Fibroblast of lung (primary cell): Measurements from ENCODE around the gene CYLD. TPM values are rescaled to one million over a fixed set of nuclear protein-coding genes. Genes with fewer than 3 reads are reported as not detected.

Source experiments
- DNase-seq, 2 donors: peaks; one replicate each; pipeline versions ENCODE4 v3.0.0 to v3.0.0-alpha.2; 2010; ENCODE audit warnings: low read depth in 2 of 2
- H2AFZ ChIP-seq: 2 replicates; pipeline ENCODE4 v1.5.1; 2012; ENCODE audit warnings: low read length, control low read depth, inconsistent platforms
- H3K27ac ChIP-seq: 2 replicates; pipeline ENCODE4 v1.5.1; 2011; ENCODE audit warnings: low read length, control low read depth; ENCODE audit not compliant: insufficient read depth
- H3K27me3 ChIP-seq: 2 replicates; pipeline ENCODE4 v1.5.1; 2011; ENCODE audit warnings: mild to moderate bottlenecking, low read length; ENCODE audit not compliant: control insufficient read depth, insufficient read depth
- H3K36me3 ChIP-seq: 2 replicates; pipeline ENCODE4 v1.5.1; 2011; ENCODE audit warnings: low read length; ENCODE audit not compliant: control insufficient read depth, insufficient read depth
- H3K4me1 ChIP-seq: 2 replicates; pipeline ENCODE4 v1.5.1; 2011; ENCODE audit warnings: low read length; ENCODE audit not compliant: control insufficient read depth, insufficient read depth; ENCODE audit errors: extremely low read depth
- H3K4me2 ChIP-seq: 2 replicates; pipeline ENCODE4 v1.5.1; 2011; ENCODE audit warnings: low read length, control low read depth; ENCODE audit not compliant: insufficient read depth; ENCODE audit errors: extremely low read depth
- H3K4me3 ChIP-seq, 4 experiments: fragments of 200-600 bp in 1 of 4; sonication (generic) in 1 of 4; replicated peaks in 1 of 4; 2 replicates each; pipeline ENCODE4 v1.5.1; 2011 to 2016; ENCODE audit warnings: low read length in 4 of 4, low read depth in 3 of 4, mild to moderate bottlenecking in 3 of 4, control low read depth in 2 of 4, inconsistent platforms in 1 of 4, mixed read lengths in 1 of 4; ENCODE audit not compliant: insufficient read depth in 1 of 4; ENCODE audit errors: control extremely low read depth in 1 of 4
- H3K79me2 ChIP-seq: 2 replicates; pipeline ENCODE4 v1.5.1; 2012; ENCODE audit warnings: mild to moderate bottlenecking, low read length, inconsistent platforms; ENCODE audit not compliant: control insufficient read depth, insufficient read depth
- H3K9ac ChIP-seq: 2 replicates; pipeline ENCODE4 v1.5.1; 2011; ENCODE audit warnings: mild to moderate bottlenecking, low read length, control low read depth; ENCODE audit not compliant: insufficient read depth
- H3K9me3 ChIP-seq: 2 replicates; pipeline ENCODE4 v1.5.1; 2012; ENCODE audit warnings: low read depth, low read length; ENCODE audit not compliant: control insufficient read depth, insufficient read depth
- H4K20me1 ChIP-seq: 2 replicates; pipeline ENCODE4 v1.5.1; 2011; ENCODE audit warnings: low read length; ENCODE audit not compliant: control insufficient read depth, insufficient read depth; ENCODE audit errors: extremely low read depth
- CTCF ChIP-seq, 2 donors: IDR thresholded peaks in 1 of 2; conservative IDR thresholded peaks in 1 of 2; 1 replicate in 1 of 2; 2 replicates in 1 of 2; pipeline ENCODE4 v1.5.1; 2011 to 2012; ENCODE audit warnings: low read length in 2 of 2, control low read depth in 1 of 2, inconsistent platforms in 1 of 2, low read depth in 1 of 2, mild to moderate bottlenecking in 1 of 2
- EZH2 ChIP-seq: IDR thresholded peaks from 2 replicates; pipeline ENCODE4 v1.5.1; 2012; ENCODE audit warnings: low read length, control low read depth, mild to moderate bottlenecking; ENCODE audit errors: missing control alignments
- polyA plus RNA-seq, 2 donors: library from polyadenylated mRNA; depleted of rRNA in 1 of 2; stranded (reverse) in 1 of 2; unstranded in 1 of 2; fragments of >200 nt; gene quantifications; 2 replicates each; pipeline ENCODE4 v1.2.1, GENCODE V29; 2011 to 2012; ENCODE audit warnings: missing spikeins in 1 of 2
- total RNA-seq: library from RNA; depleted of rRNA; stranded (reverse); fragments of >200 nt; gene quantifications from 2 replicates; pipeline ENCODE4 v1.2.1, GENCODE V29; 2014

The CYLD gene
- total and polyA plus RNA-seq, 2 donors (not counting 1 experiment from before 2014, with no cell fraction given), result 22.1 to 66.7 TPM

- no peak overlapping the region for H2AFZ ChIP-seq
- no peak overlapping the region for H3K9ac ChIP-seq
- no peaks in the 10 kb centered on the region for H3K9me3 ChIP-seq
- no peaks in the 10 kb centered on the region for H4K20me1 ChIP-seq
- H3K4me3 ChIP-seq, result no peak overlapping the region
- peaks cover 4% of the 10 kb centered on the region for H3K27me3 ChIP-seq
- H3K4me2 ChIP-seq, result no peak overlapping the region
- no peaks in the 10 kb centered on the region for H3K79me2 ChIP-seq
- DNase-seq, result no peak
- no peak overlapping the region for H3K27ac ChIP-seq
- TF ChIP-seq EZH2 (no peak), CTCF (conservative IDR thresholded peaks at IDR 0.05 in 1 of 2, IDR thresholded peaks at IDR 0.05 in 1 of 2; ENCODE audit: low read depth in 1 of 2, low read length in 2 of 2) (no peak)
- H3K36me3 ChIP-seq, result no peaks in the 10 kb centered on the region
- H3K4me1 ChIP-seq, result no peaks in the 10 kb centered on the region
These were observed 98.2 kb downstream of the CYLD start for GRCh38 chr16:50839920-50840729.

- H2AFZ ChIP-seq, result no peak overlapping the region
- H3K4me1 ChIP-seq, result no peaks in the 10 kb centered on the region
- H3K27ac ChIP-seq, result no peak overlapping the region
- no peaks in the 10 kb centered on the region for H3K36me3 ChIP-seq
- H3K27me3 ChIP-seq, result peaks cover 4% of the 10 kb centered on the region
- peak in 1 of 2 donors; percentile 56 for DNase-seq
- TF ChIP-seq EZH2 (no peak), CTCF (conservative IDR thresholded peaks at IDR 0.05 in 1 of 2, IDR thresholded peaks at IDR 0.05 in 1 of 2; ENCODE audit: low read depth in 1 of 2, low read length in 2 of 2) (no peak)
- H3K4me2 ChIP-seq, result no peak overlapping the region
- H3K4me3 ChIP-seq, result peak overlapping the region in 2 of 4 experiments; percentile 4 to 19
- H4K20me1 ChIP-seq, result no peaks in the 10 kb centered on the region
- no peaks in the 10 kb centered on the region for H3K9me3 ChIP-seq
- no peak overlapping the region for H3K9ac ChIP-seq
- no peaks in the 10 kb centered on the region for H3K79me2 ChIP-seq
These were observed 99.4 kb downstream of the CYLD start for GRCh38 chr16:50841081-50841886.

- Histone ChIP-seq H2AFZ (no peak overlapping the region), H3K36me3 (no peaks in the 10 kb centered on the region), H3K4me3 (no peak overlapping the region), H3K4me2 (no peak overlapping the region), H3K27ac (no peak overlapping the region), H3K4me1 (no peaks in the 10 kb centered on the region), H3K79me2 (no peaks in the 10 kb centered on the region), H3K9me3 (no peaks in the 10 kb centered on the region), H3K9ac (no peak overlapping the region), H4K20me1 (no peaks in the 10 kb centered on the region), H3K27me3 (peaks cover 4% of the 10 kb centered on the region)
- no peak for DNase-seq
- TF ChIP-seq CTCF (conservative IDR thresholded peaks at IDR 0.05 in 1 of 2, IDR thresholded peaks at IDR 0.05 in 1 of 2; ENCODE audit: low read depth in 1 of 2, low read length in 2 of 2) (no peak), EZH2 (no peak)
These were observed 100.2 kb downstream of the CYLD start for GRCh38 chr16:50842013-50842505.
